Right atrium auricular region (tissue), 2 donors: ENCODE results near the gene CRYBG1. TPM values are rescaled to one million over a fixed set of nuclear protein-coding genes. Genes with fewer than 3 reads are reported as not detected.

Source experiments
- DNase-seq: peaks from one replicate; pipeline ENCODE4 v3.0.0-alpha.2; 2019; ENCODE audit warnings: low spot score
- H3K27ac ChIP-seq, 2 donors: fragments of 200-600 bp; sonication (generic); 1 replicate in 1 of 2; 2 replicates in 1 of 2; pipeline ENCODE4 v1.5.1; 2016 to 2019
- H3K27me3 ChIP-seq, 2 donors: fragments of 200-600 bp; sonication (generic); one replicate each; pipeline versions ENCODE4 v1.5.1 to v1.6.0; 2017 to 2019
- H3K36me3 ChIP-seq: fragments of 200-600 bp; sonication (generic); one replicate; pipeline ENCODE4 v1.5.1; 2016
- H3K4me1 ChIP-seq, 2 donors: fragments of 200-600 bp; sonication (generic); one replicate each; pipeline versions ENCODE4 v1.5.1 to v1.6.0; 2017 to 2019
- H3K4me3 ChIP-seq, 2 donors: fragments of 200-600 bp; sonication (generic); 1 replicate in 1 of 2; 2 replicates in 1 of 2; pipeline ENCODE4 v1.5.1; 2017 to 2019; ENCODE audit warnings: mild to moderate bottlenecking in 1 of 2, moderate library complexity in 1 of 2
- H3K9me3 ChIP-seq, 2 donors: fragments of 200-600 bp; sonication (generic); one replicate each; pipeline ENCODE4 v1.5.1; 2019
- total RNA-seq, 2 donors: library from RNA; depleted of rRNA; stranded (reverse); fragments of >200 nt; gene quantifications; one replicate each; pipeline ENCODE4 v1.1.0, GENCODE V29; 2016
- TF ChIP-seq, protein P1 (sequence below), 2 donors: fragments of 200-600 bp; sonication (generic); IDR thresholded peaks; one replicate each; pipeline ENCODE4 v1.5.1; 2019; ENCODE audit warnings: antibody characterized with exemption in 2 of 2

The CRYBG1 gene
- total RNA-seq, 2 donors from 2014 or later = 1.6 to 1.9 TPM

DNA sequence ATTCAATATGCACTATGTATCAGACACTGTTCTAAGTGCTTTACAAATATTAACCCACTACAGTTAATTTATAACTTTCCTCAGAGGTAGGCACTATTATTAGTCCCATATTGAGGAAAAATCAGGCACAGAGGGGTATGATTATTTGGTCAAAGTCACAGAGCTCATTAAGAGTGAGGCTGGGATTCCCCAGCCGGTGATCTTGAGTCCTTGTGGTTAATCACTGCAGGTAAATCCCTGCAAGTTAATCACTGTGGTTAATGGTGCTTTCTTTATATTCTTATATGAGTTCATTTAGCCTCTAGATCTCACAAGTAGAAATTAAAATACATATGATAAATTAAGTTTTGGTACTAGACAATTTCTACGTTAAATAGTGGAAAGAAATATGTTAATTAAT lies 9.2 kb downstream of the CRYBG1 start:
- no peak overlapping the region for H3K27ac ChIP-seq

DNA sequence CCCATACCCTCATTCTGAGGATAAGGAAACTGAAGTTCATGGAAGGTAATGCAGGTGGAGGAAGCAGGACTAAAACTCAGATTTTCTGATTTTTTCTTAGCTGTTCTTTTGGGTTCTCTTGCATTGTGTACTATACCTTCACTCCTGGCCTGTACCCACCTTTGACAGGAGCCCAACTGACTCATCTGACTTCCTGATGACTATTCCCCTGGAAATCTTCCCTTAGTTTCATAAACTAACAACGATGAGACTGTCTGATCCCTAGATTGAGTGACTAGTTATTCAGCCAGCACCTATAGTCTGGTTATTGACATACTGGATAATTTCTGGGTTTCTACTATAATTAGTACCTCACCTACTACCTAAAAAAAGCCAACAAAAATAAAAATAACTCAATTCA lies 10.1 kb downstream of the CRYBG1 start:
- H3K4me1 ChIP-seq = no peaks in the 10 kb centered on the region
- H3K4me3 ChIP-seq = no peak overlapping the region
- no peaks in the 10 kb centered on the region for H3K36me3 ChIP-seq
- H3K27ac ChIP-seq = no peak overlapping the region
- no peak for DNase-seq
- no peaks in the 10 kb centered on the region for H3K9me3 ChIP-seq
- TF ChIP-seq, protein P1, sequence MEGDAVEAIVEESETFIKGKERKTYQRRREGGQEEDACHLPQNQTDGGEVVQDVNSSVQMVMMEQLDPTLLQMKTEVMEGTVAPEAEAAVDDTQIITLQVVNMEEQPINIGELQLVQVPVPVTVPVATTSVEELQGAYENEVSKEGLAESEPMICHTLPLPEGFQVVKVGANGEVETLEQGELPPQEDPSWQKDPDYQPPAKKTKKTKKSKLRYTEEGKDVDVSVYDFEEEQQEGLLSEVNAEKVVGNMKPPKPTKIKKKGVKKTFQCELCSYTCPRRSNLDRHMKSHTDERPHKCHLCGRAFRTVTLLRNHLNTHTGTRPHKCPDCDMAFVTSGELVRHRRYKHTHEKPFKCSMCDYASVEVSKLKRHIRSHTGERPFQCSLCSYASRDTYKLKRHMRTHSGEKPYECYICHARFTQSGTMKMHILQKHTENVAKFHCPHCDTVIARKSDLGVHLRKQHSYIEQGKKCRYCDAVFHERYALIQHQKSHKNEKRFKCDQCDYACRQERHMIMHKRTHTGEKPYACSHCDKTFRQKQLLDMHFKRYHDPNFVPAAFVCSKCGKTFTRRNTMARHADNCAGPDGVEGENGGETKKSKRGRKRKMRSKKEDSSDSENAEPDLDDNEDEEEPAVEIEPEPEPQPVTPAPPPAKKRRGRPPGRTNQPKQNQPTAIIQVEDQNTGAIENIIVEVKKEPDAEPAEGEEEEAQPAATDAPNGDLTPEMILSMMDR (IDR thresholded peaks at IDR 0.05) = no peak
- H3K27me3 ChIP-seq = no peaks in the 10 kb centered on the region

More for the DNA sequence above, 9.2 kb downstream of the CRYBG1 start:
- no peaks in the 10 kb centered on the region for H3K9me3 ChIP-seq
- no peak for DNase-seq
- no peaks in the 10 kb centered on the region for H3K4me1 ChIP-seq
- TF ChIP-seq, protein P1 (IDR thresholded peaks at IDR 0.05) = no peak
- H3K36me3 ChIP-seq = no peaks in the 10 kb centered on the region
- no peaks in the 10 kb centered on the region for H3K27me3 ChIP-seq
- H3K4me3 ChIP-seq = no peak overlapping the region

DNA sequence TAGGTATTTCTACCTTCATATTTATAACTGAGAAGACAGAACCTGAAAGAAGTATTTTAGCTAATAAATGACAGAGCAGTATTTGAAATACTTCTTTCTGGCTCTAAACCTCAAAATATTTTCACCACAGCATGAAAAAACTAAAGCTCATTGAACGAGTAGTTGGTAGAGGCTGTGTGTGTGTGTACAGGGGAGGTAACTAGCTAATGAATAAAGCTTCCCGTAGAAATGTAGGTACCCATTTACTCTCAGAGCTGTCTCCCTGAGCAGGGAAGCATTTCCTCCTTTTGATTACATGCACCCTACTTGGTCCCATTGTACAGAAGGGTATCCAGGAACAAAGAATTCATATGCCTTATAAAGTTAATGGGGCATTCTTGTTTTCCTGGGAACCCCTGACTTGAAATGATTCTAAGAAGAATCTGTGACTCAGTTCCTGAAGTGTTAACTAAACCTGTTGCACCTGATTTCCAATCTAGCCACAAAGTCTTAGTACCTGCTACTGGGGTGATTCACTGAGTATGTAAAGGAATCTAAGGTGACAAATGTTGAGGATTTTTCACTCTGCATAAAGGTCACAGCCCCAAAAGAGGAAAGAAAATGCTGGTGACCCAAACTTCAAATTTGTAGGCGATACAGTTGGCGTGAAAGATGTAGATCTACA lies 12.5 kb downstream of the CRYBG1 start:
- Histone ChIP-seq H3K27ac (no peak overlapping the region), H3K4me1 (no peaks in the 10 kb centered on the region), H3K9me3 (no peaks in the 10 kb centered on the region), H3K36me3 (no peaks in the 10 kb centered on the region), H3K4me3 (no peak overlapping the region), H3K27me3 (no peaks in the 10 kb centered on the region)
- TF ChIP-seq, protein P1 (IDR thresholded peaks at IDR 0.05) = no peak
- DNase-seq = no peak

DNA sequence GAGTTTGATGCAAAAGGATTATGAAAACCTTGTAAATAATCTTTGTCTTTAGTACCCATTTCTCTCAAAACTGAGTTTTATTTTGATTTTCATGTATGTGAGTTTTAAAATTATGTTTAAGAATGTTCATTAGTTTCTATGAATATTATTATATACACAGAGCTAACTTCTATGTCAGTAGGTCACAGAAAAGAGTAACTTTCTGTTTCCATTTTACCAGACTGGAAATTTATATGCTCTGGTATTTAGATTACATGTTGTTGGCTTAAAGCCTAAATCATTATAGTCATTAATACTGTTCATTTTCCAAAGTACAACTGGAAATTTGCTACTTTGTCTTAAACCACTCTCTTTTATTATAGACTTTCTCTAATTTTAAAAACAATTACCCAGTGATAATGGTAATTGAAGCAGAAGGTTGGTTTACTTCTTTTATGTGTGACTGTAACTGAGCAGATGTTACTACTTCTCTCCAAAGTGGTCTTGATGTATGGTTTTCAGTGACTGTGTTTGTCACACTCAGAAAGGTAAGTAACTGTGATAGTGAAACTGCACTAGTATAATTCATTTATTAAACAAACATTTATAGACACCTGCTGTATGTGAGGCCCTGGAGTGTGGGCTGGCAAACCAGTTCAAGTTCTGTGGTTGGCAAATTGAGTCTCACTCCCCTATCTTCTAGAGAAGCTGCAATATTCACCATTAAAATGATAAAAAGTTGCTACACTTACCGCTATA lies 13.2 kb downstream of the CRYBG1 start:
- H3K9me3 ChIP-seq = no peaks in the 10 kb centered on the region
- H3K27ac ChIP-seq = no peak overlapping the region
- H3K4me3 ChIP-seq = no peak overlapping the region
- TF ChIP-seq, protein P1 (IDR thresholded peaks at IDR 0.05) = no peak
- no peaks in the 10 kb centered on the region for H3K36me3 ChIP-seq
- H3K4me1 ChIP-seq = no peaks in the 10 kb centered on the region
- no peak for DNase-seq
- H3K27me3 ChIP-seq = no peaks in the 10 kb centered on the region

DNA sequence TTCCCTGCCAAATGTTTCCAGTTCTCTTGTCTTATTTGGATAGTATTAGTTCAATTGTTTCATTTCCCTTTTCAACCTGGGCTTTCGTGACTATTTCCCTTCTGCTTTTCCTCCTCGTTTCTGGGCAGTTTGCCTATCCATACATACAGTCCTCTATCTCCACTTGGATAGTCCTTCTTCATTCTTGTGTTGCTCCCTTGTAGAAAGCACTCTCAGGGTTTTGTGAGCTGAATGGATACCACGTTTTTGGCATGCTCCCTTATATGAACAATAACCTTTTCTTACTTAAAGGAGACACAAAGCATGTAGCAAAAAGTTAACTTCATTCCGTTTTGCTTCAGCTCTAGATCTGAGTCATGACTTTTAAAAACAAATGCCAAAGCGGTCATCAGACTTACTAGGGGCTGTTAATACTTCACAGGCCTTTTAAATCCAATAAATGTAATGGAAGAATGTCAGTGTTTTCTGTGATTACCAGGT lies 16.6 kb downstream of the CRYBG1 start:
- Histone ChIP-seq H3K36me3 (no peaks in the 10 kb centered on the region), H3K4me1 (no peaks in the 10 kb centered on the region), H3K4me3 (no peak overlapping the region), H3K27me3 (no peaks in the 10 kb centered on the region), H3K27ac (no peak overlapping the region), H3K9me3 (no peaks in the 10 kb centered on the region)
- TF ChIP-seq, protein P1 (IDR thresholded peaks at IDR 0.05) = no peak
- DNase-seq = no peak
